ENCODE results near the gene RSL1D1. TPM values are rescaled to one million over a fixed set of nuclear protein-coding genes. Genes with fewer than 3 reads are reported as not detected.

RSL1D1 gene
- total RNA-seq, 2 experiments from 2014 or later, result 224 to 237 TPM

GRCh38 chr16:11877374-11877773 lies 26.0 kb upstream of the RSL1D1 start:
- Histone ChIP-seq H3K9me3 (ENCODE audit: control insufficient read depth in 1 of 2, insufficient read depth in 1 of 2, low read length in 2 of 2) (no peaks in the 10 kb centered on the region), H3K27me3 (ENCODE audit: control insufficient read depth in 1 of 2, insufficient read depth in 2 of 2, low read length in 2 of 2) (no peaks in the 10 kb centered on the region), H3K4me1 (ENCODE audit: insufficient read depth, low read length) (no peaks in the 10 kb centered on the region), H3K27ac (ENCODE audit: low read depth in 1 of 2, low read length in 2 of 2) (no peak overlapping the region), H3K36me3 (ENCODE audit: insufficient read depth, low read length) (peaks cover 72% of the 10 kb centered on the region), H3K4me3 (ENCODE audit: low read length) (no peak overlapping the region)
- ChIA-PET CTCF (no interaction called here), POLR2A (no interaction called here)
- intact Hi-C loops (cut with DNase I, micrococcal nuclease), result loop anchor here in 1 of 2 experiments (10.0 kb wide), 1 partner anchor 97 kb away; the partner anchor contains the start of gene SNX29
- Mint-ChIP-seq H3K36me3 (ENCODE audit: low read depth) (peaks cover 86% of the 10 kb centered on the region), H3K9me3 (no peaks in the 10 kb centered on the region), H3K4me1 (ENCODE audit: low read depth) (peaks cover 4% of the 10 kb centered on the region), H3K4me3 (no peak overlapping the region), H3K27ac (no peak overlapping the region), H3K27me3 (no peaks in the 10 kb centered on the region)
- DNase-seq, result no peak
- no peak for TF ChIP-seq CTCF (IDR thresholded peaks at IDR 0.05)
- no peak for ATAC-seq (ENCODE audit: poor library complexity)

- H3K9me3 Mint-ChIP-seq, result no peaks in the 10 kb centered on the region
- no peaks in the 10 kb centered on the region for H3K27me3 Mint-ChIP-seq
- ChIA-PET POLR2A (no interaction called here), CTCF (no interaction called here)
- intact Hi-C loops (cut with DNase I, micrococcal nuclease), result loop anchor here in 1 of 2 experiments (10.0 kb wide), 1 partner anchor 98 kb away; the partner anchor contains the start of gene SNX29
- no peak for TF ChIP-seq CTCF (IDR thresholded peaks at IDR 0.05)
- Histone ChIP-seq H3K36me3 (ENCODE audit: insufficient read depth, low read length) (peaks cover 67% of the 10 kb centered on the region), H3K4me1 (ENCODE audit: insufficient read depth, low read length) (no peaks in the 10 kb centered on the region), H3K4me3 (ENCODE audit: low read length) (no peak overlapping the region), H3K27me3 (ENCODE audit: control insufficient read depth in 1 of 2, insufficient read depth in 2 of 2, low read length in 2 of 2) (no peaks in the 10 kb centered on the region), H3K27ac (ENCODE audit: low read depth in 1 of 2, low read length in 2 of 2) (no peak overlapping the region), H3K9me3 (ENCODE audit: control insufficient read depth in 1 of 2, insufficient read depth in 1 of 2, low read length in 2 of 2) (no peaks in the 10 kb centered on the region)
- no peak for DNase-seq
- no peak overlapping the region for H3K27ac Mint-ChIP-seq
- H3K36me3 Mint-ChIP-seq (ENCODE audit: low read depth), result peaks cover 86% of the 10 kb centered on the region
- H3K4me1 Mint-ChIP-seq (ENCODE audit: low read depth), result peaks cover 4% of the 10 kb centered on the region
- H3K4me3 Mint-ChIP-seq, result no peak overlapping the region
- ATAC-seq (ENCODE audit: poor library complexity), result no peak
Observed at GRCh38 chr16:11876306-11876705, 25.0 kb upstream of the RSL1D1 start.

DNA sequence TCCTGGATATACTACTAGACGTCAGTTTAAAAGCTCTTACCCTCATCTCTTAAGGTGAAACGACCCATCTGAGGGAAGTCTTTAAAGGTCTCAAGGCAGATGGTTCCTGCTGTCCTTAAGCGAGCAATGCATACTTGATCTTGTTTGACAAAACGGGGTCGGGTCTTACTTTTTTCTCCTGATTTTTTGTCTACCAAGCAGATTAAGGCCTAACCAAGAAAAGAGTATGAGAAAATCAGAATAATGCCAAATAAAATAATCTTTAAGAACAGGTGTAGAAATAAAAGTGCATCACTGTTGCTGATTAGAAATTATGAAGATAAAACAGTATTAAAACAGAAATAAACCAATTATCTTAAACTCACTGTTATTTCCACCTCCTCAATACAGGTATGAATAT lies 24.4 kb upstream of the RSL1D1 start:
- CTCF ChIA-PET, result interaction anchor here (0.8 kb wide), 1 partner anchor 904 kb away, joined by 3 read pairs; no protein-coding TSS in a partner anchor
- no peaks in the 10 kb centered on the region for H3K9me3 Mint-ChIP-seq
- H3K36me3 Mint-ChIP-seq (ENCODE audit: low read depth), result peaks cover 83% of the 10 kb centered on the region

More for the DNA sequence above, 24.4 kb upstream of the RSL1D1 start:
- TF ChIP-seq CTCF (IDR thresholded peaks at IDR 0.05), result no peak
- H3K27ac ChIP-seq (ENCODE audit: low read depth in 1 of 2, low read length in 2 of 2), result no peak overlapping the region
- H3K4me3 Mint-ChIP-seq, result no peak overlapping the region
- POLR2A ChIA-PET, result no interaction called here
- H3K4me1 ChIP-seq (ENCODE audit: insufficient read depth, low read length), result no peaks in the 10 kb centered on the region
- DNase-seq, result no peak
- H3K36me3 ChIP-seq (ENCODE audit: insufficient read depth, low read length), result peaks cover 61% of the 10 kb centered on the region
- no peaks in the 10 kb centered on the region for H3K27me3 ChIP-seq (ENCODE audit: control insufficient read depth in 1 of 2, insufficient read depth in 2 of 2, low read length in 2 of 2)
- no peak for ATAC-seq (ENCODE audit: poor library complexity)
- H3K4me1 Mint-ChIP-seq (ENCODE audit: low read depth), result peaks cover 4% of the 10 kb centered on the region
- H3K9me3 ChIP-seq (ENCODE audit: control insufficient read depth in 1 of 2, insufficient read depth in 1 of 2, low read length in 2 of 2), result no peaks in the 10 kb centered on the region
- peak overlapping the region; percentile 51 for H3K27ac Mint-ChIP-seq
- intact Hi-C loops (cut with DNase I, micrococcal nuclease), result loop anchor here in 1 of 2 experiments (10.0 kb wide), 1 partner anchor 99 kb away; the partner anchor contains the start of gene SNX29
- no peak overlapping the region for H3K4me3 ChIP-seq (ENCODE audit: low read length)
- no peaks in the 10 kb centered on the region for H3K27me3 Mint-ChIP-seq
